ENCODE results near the gene IFT52. TPM values are rescaled to one million over a fixed set of nuclear protein-coding genes. Genes with fewer than 3 reads are reported as not detected.

Gene IFT52
- total RNA-seq, result 15.3 and 24.7 TPM in 2 replicates

GRCh38 chr20:43590392-43591303, at the start of gene IFT52:
IFT52 (plus strand) TSS chr20:43590937; CDS start chr20:43594699, 3,762 bp downstream.

GRCh38 chr20:43558412-43559146, 32.2 kb upstream of the IFT52 start, which contains the start of gene SGK2:
SGK2 (plus strand) TSS chr20:43559027; CDS start chr20:43566496, 7,469 bp downstream.

DNA sequence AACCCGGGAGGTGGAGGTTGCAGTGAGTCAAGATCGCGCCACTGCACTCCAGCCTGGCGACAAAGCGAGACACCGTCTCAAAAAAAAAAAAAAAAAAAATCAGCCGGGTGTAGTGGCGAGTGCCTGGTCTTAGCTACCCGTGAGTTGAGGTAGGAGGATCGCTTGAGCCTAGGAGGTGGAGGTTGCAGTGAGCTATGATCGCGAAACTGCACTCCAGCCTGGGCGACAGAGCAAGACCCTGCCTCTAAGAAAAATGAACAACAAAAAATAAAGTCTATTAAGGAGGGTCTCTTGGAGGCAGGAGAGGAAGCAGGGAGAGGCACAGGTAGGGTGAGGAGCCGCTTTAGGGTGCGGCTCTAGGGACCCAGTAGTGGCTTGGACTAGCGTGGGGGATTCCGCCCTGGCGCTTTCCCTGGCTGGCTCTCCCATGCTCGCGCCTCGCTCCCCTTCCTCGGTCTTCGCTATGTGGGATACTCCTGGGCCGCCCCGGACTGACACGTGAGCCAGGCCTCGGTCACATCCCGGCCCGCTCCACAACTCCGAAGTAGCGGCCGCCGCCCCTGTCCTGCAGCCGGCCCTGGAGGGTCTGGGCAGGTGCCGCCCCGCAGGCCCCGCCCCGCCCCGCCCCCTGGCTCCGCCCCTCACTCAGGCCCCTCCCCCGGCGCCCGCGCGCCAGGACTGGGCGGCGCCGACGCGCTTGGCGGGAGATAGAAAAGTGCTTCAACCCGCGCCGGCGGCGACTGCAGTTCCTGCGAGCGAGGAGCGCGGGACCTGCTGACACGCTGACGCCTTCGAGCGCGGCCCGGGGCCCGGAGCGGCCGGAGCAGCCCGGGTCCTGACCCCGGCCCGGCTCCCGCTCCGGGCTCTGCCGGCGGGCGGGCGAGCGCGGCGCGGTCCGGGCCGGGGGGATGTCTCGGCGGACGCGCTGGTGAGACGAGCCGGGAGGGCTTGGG, 75.9 kb downstream of the IFT52 start, which contains the start of gene MYBL2:
MYBL2 (plus strand) TSS at position 739 of the 953 bp plus-strand sequence; CDS start at position 909, 170 bp downstream.

Other genes with a start within 250 kb of the IFT52 start
- gene SRSF6, start 133.0 kb upstream of the IFT52 start, total RNA-seq, result 45.3 and 48.3 TPM in 2 replicates
- 1.6 and 1.9 TPM in 2 replicates for gene L3MBTL1, start 83.2 kb upstream of the IFT52 start, total RNA-seq
- gene SGK2, start 31.9 kb upstream of the IFT52 start, total RNA-seq, result 0.69 and 0.93 TPM in 2 replicates
- gene MYBL2, start 76.2 kb downstream of the IFT52 start, total RNA-seq, result 1.4 and 1.6 TPM in 2 replicates
- gene GTSF1L, start 136.1 kb downstream of the IFT52 start, total RNA-seq, result not detected in 2 replicates